GM19351 (cell line): ENCODE data around the gene SCTR.
A peak's percentile ranks its signal among the peaks of the same experiment; 100 is the strongest.

ENCODE experiments used
- ATAC-seq: cut with Tn5 transposase; IDR thresholded peaks from one replicate; pipeline ENCODE4 v1.9.1; 2021; ENCODE audit warnings: mild to moderate bottlenecking, moderate library complexity; ENCODE audit not compliant: unreplicated experiment

Gene SCTR

GRCh38 chr2:119523952-119524694 is at the start of gene SCTR:
SCTR (minus strand) TSS chr2:119524483; CDS start chr2:119524226, 257 bp downstream.
- ATAC-seq: no peak

DNA sequence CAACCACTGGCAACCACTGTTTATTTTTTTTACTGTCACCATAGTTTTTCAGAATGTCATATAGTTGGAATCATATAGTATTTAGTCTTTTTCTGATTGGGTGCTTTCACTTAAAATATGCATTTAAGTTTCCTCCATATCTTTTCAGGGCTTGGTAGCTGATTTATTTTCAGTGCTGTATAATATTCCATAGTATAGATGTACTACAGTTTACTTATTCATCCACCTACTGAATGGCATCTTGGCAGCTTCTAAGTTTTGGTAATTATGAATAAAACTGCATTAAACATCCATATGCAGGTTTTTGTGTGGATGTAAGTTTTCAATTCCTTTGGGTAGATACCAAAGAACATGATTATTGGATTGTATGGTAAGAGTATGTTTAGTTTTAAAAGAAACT is 43.0 kb upstream of the SCTR start:
- no peak for ATAC-seq

DNA sequence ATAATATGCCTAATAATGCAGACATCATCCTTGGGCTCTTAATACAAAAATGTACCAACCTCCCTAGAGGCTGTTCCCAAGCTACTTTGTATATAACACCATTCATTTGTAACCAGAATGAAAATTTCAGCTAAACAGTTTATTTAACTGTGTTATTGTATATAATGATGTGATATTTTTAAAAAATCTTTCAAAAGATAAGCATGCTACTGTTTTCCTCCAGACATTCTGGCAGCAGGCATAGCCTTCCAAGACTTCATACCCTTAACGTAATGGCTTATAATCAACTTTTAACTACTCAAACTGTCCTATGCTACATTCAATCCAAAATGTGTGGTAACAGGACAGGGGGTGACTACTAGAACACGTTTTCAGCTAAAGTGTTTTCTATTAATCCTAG is 41.2 kb upstream of the SCTR start:
- no peak for ATAC-seq

DNA sequence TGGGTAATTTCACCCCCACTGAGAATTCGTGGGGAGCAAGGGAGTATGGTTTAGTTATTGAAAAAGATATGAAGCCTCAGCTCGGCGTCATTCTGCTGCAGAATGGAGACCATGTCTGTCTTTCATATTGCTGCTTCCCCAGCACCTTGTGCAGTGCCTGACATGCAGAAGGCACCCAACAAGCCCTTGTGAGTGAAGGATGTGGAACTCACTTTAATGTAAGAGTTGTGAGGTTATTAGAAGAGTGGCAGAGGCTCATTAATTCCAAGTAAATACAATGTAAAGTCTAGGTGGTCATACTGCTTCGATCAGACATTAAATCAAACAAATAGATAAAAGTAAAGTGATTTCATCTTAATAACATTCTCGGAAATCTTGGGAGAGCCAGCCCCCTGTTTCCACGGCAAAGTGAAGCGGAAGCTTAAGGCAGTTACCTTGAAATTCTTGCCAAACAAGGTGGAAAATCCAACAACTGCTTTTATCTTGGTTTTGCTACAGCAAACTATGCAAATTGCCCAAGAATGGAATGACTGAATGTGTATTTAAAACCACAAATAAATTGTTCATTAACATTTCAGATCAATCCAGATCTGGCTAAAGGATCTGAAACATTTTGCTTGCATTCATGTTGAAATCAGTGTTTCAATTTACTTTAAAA is 29.5 kb upstream of the SCTR start:
- ATAC-seq: no peak

- no peak for ATAC-seq
These were observed 28.6 kb upstream of the SCTR start for GRCh38 chr2:119552902-119553301.

- no peak for ATAC-seq
These were observed 26.6 kb upstream of the SCTR start for GRCh38 chr2:119550856-119551255.

- no peak for ATAC-seq
These were observed 26.1 kb upstream of the SCTR start for GRCh38 chr2:119550346-119550745.

DNA sequence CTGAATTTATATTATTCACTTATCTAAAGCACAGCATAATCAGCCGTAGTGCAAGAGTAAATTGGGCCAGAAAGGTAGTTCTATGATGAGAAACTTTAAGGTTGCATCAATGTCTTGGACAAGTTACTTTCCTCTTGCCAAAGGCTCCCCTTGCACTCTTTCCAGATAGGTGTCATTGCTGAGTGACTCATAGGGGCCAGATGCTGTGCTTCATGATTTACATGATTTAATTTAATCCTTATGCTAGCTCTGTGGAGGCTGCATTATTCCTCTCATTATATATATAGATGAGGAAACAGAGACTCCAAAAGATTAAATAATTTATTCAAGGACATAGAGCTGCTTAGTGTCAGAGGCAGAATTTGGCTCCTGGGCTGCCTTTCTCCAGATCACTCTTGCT is 25.0 kb upstream of the SCTR start:
- ATAC-seq: no peak

- ATAC-seq: no peak
These were observed 24.3 kb upstream of the SCTR start for GRCh38 chr2:119548516-119549120.

GRCh38 chr2:119546447-119546767 is 22.1 kb upstream of the SCTR start:
- ATAC-seq: no peak

DNA sequence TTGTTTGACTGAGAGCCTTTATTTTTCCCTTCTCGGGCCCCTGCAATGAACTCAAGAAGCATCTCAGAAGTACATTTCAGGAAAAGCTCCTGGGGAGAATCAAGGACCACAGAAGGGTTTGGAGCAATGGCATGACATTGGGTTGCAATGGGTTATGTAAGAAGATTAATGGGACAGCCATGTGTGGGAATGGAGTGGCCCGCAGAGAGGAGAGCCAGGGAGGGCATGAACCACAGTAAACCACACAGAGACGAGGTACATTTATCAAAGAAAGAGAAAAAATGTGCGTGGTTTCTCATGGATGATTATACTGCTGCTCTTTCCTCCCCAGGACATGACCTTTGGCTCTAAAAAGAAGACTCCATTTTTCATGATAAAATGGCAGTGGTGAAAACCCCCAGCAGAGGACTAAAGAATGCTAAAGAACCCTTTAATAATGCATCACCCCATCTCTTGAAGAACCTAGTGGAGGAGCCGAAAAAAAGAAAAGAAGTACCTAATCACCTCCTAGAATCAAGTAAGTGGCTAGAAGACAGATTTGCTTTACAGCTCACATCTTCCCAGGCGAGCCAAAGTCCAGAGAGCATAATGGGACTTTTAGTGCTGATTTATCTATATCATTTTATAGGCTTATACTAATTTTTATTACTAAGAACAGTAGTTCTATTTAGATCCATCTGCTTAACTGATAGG is 21.6 kb upstream of the SCTR start:
- ATAC-seq: no peak

DNA sequence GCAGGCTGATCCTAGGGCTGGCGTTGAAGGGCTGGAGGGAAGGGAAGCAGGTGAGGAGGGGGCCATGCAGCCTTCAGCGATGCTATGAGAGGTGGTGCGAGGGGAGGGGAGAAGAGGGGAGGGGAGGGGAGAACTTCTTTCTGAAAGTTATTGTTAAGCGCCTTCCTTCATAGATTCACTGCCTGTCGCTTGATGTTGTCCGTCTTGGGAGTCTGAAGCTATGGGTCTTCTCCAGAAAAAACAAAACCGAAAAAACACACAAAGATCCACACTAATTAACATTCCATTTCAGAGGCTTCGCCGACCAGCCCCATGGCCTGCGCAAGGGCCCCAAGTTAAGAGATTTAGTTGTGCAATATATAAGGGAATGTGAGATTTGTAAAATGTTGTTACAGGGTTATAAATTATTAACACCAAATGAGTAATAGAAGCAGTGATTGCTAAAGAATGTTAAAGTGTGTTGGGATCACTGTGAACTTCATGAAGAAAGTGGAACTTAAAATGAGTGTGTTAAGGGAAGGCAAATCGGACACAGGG is 20.7 kb upstream of the SCTR start:
- no peak for ATAC-seq

DNA sequence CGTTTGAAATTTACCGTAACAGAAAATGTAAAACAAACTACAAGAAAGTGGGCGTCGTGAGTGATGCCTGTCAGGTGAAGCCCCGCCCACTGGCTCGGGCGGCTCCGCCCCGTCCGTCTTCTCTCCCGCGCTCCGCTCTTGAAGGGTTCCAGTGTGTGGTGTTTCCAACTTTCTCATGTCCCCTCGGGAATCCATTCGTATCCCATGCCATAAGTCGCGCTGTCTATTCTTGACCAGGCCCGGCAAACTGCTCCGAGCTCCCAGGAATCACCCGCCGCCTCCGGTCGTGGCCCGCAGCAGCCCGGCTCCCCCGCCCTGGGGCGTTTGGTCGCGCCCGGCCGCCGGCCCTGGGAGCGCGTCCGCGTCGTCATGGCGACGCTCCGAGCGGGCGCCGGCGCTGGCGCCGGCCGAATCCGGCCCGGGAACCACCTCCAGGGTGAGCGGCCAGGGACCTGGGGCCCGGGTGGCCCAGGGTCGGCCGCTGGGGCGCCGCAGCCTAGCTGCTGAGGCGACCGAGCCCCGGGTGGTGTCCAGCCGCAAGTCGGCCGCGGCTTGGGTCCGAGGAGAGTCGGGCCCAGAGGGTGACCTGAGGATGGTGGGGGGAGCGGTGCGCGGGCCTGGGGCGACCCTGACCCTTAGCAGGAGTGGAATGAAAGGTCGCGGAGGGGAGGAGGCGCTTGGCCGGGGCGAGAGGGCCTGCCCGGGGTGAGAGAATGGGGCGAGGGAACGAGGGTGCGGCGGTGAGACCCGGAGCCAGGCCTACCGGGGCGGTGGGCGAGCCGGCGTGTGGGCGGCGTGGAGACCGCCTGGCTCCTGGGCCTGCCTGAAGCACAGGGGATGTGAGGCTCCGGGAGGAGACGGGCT is 20.0 kb upstream of the SCTR start, which contains the start of gene CFAP221:
TSS of gene CFAP221 (plus strand) at position 375 of the 864 bp plus-strand sequence. CDS start 1,683 bp downstream, outside the sequence.
- peak; percentile 87 for ATAC-seq

DNA sequence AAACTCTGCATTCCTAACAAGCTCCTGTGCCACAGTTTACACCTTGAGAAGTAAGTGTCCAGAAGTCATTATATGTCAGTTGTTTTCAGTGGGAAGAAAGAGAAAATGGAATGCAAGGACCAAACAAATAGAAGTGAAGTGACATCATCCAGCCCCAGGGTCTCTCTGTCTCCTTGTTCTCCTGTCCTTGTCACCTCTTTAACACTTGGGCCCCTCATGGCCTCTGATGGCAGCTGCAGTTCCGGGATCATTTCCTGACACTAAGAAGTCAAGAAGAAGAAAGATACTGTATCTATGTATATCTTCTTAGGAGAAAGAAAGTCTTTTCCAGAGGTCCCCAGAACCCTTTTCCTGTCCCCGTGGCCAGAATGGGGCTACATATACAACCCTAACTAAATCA is 17.2 kb upstream of the SCTR start:
- no peak for ATAC-seq

DNA sequence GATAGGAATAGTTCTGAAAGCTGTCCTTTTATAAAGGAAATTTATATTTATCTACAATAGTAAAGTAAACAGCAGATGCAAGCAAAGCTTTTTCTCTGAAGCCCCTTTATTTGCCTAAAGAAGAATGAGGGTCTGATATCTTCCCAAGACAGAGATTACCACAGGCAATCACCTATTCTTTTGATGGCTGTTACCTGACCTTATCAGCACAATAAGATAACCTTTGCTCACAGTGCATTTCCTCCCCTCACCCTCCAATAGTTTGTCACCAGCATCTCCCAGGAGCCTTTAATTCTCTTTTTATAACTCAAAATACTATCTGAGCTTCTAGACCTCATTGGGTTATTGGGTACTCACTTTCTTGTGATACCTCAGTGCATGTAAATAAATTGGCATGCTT is 13.5 kb upstream of the SCTR start:
- ATAC-seq: no peak

- no peak for ATAC-seq
These were observed 12.4 kb upstream of the SCTR start for GRCh38 chr2:119536707-119537106.

GRCh38 chr2:119536211-119536610 is 11.9 kb upstream of the SCTR start:
- no peak for ATAC-seq

- ATAC-seq: no peak
These were observed 9.3 kb upstream of the SCTR start for GRCh38 chr2:119533560-119533959.

GRCh38 chr2:119531292-119531691 is 7.0 kb upstream of the SCTR start:
- ATAC-seq: no peak

GRCh38 chr2:119527999-119528398 is 3.7 kb upstream of the SCTR start:
- no peak for ATAC-seq
